ENCODE data around the gene HACD3. TPM values are rescaled to one million over a fixed set of nuclear protein-coding genes. Genes with fewer than 3 reads are reported as not detected.

The HACD3 gene
- total and polyA plus RNA-seq, 2 experiments from 2014 or later, result 104 to 119 TPM

DNA sequence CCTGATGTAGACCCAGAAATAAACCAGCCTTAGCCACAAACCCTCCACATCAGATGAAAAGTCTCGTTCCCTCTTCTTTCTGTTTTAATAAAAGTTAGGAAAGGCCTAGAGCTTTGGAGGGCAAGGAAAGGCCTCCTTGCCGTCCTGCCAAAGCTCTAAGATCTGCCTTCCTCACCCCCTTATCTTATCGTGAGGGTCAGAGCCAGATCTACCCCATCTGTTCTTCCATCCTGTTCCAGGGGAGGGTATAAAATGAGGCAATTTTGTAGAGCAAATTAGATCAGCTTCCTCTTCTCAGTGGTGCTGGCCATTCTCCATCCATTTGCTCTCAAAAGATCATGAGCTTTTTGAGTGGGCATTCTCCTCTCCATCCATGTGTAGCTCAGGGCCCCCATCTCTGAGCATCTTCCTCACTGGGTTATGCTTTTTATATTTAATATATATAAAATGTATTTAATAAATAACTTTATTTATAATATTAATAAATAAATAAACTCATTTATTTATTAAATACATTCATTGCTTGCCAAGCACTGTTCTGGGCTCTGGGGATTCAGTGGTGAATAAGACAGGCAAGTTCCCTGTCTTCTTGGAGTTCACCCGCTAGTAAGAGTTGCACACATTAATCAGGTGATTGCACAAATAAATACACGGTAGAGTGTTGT, 89.5 kb downstream of the HACD3 start:
- Histone ChIP-seq H3K4me2 (ENCODE audit: unreplicated experiment) (no peak overlapping the region), H3K4me1 (ENCODE audit: insufficient read depth) (no peaks in the 10 kb centered on the region), H3K9me3 (ENCODE audit: low read depth) (no peaks in the 10 kb centered on the region), H2AFZ (no peak overlapping the region), H3K79me2 (ENCODE audit: insufficient read depth) (no peaks in the 10 kb centered on the region), H3K36me3 (ENCODE audit: low read depth) (no peaks in the 10 kb centered on the region), H3K4me3 (no peak overlapping the region), H3K27ac (no peak overlapping the region), H3K9me2 (ENCODE audit: insufficient read depth) (no peaks in the 10 kb centered on the region), H4K20me1 (ENCODE audit: insufficient read depth) (no peaks in the 10 kb centered on the region), H3K9ac (no peak overlapping the region), H3F3A (ENCODE audit: insufficient read depth) (no peaks in the 10 kb centered on the region), H3K27me3 (replicated peaks; ENCODE audit: insufficient read depth) (no peaks in the 10 kb centered on the region)
- DNase-seq, result no peak
- 84 to 85% methylated on average over 5 of the region's 5 CpGs for WGBS, 2 experiments (ENCODE audit: low coverage in 1 of 2, low lambda C conversion rate in 2 of 2, missing lambda C conversion rate in 2 of 2)
- TF ChIP-seq EZH2 (IDR thresholded peaks at IDR 0.05; ENCODE audit: insufficient read depth, poor library complexity, severe bottlenecking), result no peak
- TF ChIP-seq EZH2phosphoT487 (IDR thresholded peaks at IDR 0.05; ENCODE audit: insufficient read depth, low read depth), result no peak
- in situ Hi-C loops (cut with MboI), result no loop called here

DNA sequence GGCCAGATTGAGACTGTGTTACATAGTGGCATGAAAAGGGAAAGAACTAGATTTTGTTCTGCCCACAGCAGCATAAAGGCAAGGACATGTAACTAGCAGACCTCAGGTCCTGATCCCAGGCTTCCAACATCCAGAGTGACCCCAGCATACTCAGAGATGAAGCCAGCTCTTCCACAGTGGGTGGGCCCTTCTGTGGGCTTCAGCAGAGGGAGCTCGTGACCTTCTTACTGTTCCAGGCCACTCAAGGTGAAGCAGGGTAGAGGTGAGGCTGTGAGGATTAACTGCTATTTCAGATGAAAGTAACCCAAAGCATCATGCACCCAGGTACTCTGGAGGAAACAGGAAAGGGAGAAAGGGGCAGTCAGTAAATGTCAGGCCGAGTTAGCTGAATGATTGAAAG, 90.6 kb downstream of the HACD3 start:
- Histone ChIP-seq H3K79me2 (ENCODE audit: insufficient read depth) (no peaks in the 10 kb centered on the region), H3K4me1 (ENCODE audit: insufficient read depth) (no peaks in the 10 kb centered on the region), H3F3A (ENCODE audit: insufficient read depth) (no peaks in the 10 kb centered on the region), H2AFZ (no peak overlapping the region), H3K4me3 (no peak overlapping the region), H3K27ac (no peak overlapping the region), H3K9ac (no peak overlapping the region), H3K27me3 (replicated peaks; ENCODE audit: insufficient read depth) (no peaks in the 10 kb centered on the region), H3K9me2 (ENCODE audit: insufficient read depth) (no peaks in the 10 kb centered on the region), H3K4me2 (ENCODE audit: unreplicated experiment) (no peak overlapping the region), H4K20me1 (ENCODE audit: insufficient read depth) (no peaks in the 10 kb centered on the region), H3K9me3 (ENCODE audit: low read depth) (no peaks in the 10 kb centered on the region), H3K36me3 (ENCODE audit: low read depth) (no peaks in the 10 kb centered on the region)
- TF ChIP-seq EZH2 (IDR thresholded peaks at IDR 0.05; ENCODE audit: insufficient read depth, poor library complexity, severe bottlenecking) (no peak), EZH2phosphoT487 (IDR thresholded peaks at IDR 0.05; ENCODE audit: insufficient read depth, low read depth) (no peak)
- in situ Hi-C loops (cut with MboI), result no loop called here
- no peak for DNase-seq
- WGBS, 2 experiments (ENCODE audit: low coverage in 1 of 2, low lambda C conversion rate in 2 of 2, missing lambda C conversion rate in 2 of 2), result 79 to 87% methylated on average over 2 of the region's 2 CpGs

DNA sequence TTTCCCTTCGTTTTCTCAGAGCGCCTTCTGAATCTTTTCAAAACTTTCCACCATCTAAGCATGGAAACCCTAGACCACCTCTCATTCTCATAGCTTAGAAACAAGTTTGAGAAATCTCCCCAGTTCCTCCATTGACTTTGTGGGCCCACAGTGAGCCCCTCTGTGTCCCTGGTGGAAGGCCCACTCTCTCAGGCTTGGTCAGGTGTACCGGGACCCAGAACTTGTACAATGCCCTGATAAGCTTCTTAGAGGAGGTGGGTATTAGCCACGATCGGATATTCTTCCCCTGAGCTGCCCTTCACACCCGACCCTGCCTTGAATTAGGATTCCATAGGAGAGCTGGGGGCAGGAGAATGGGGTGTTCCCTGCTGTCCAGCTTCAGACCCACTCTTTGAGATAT, 91.4 kb downstream of the HACD3 start, which contains the start of gene SLC24A1:
Gene SLC24A1 (plus strand): TSS at position 301 of the 400 bp plus-strand sequence. CDS start 2,143 bp downstream, outside the sequence.
- H3K27me3 ChIP-seq (replicated peaks; ENCODE audit: insufficient read depth), result no peaks in the 10 kb centered on the region
- H3K27ac ChIP-seq, result no peak within 1 kb of the TSS
- in situ Hi-C loops (cut with MboI), result no loop called here
- no peak for DNase-seq
- H3K79me2 ChIP-seq (ENCODE audit: insufficient read depth), result no peaks in the 10 kb centered on the region
- no peaks in the 10 kb centered on the region for H3F3A ChIP-seq (ENCODE audit: insufficient read depth)
- no peaks in the 10 kb centered on the region for H3K36me3 ChIP-seq (ENCODE audit: low read depth)
- no peak within 1 kb of the TSS for H3K4me3 ChIP-seq
- TF ChIP-seq EZH2 (IDR thresholded peaks at IDR 0.05; ENCODE audit: insufficient read depth, poor library complexity, severe bottlenecking) (no peak), EZH2phosphoT487 (IDR thresholded peaks at IDR 0.05; ENCODE audit: insufficient read depth, low read depth) (no peak)
- no peaks in the 10 kb centered on the region for H3K9me3 ChIP-seq (ENCODE audit: low read depth)
- H3K9ac ChIP-seq, result no peak within 1 kb of the TSS
- H3K4me1 ChIP-seq (ENCODE audit: insufficient read depth), result no peaks in the 10 kb centered on the region
- H4K20me1 ChIP-seq (ENCODE audit: insufficient read depth), result no peaks in the 10 kb centered on the region
- no peak within 1 kb of the TSS for H3K4me2 ChIP-seq (ENCODE audit: unreplicated experiment)
- WGBS, 2 experiments (ENCODE audit: low coverage in 1 of 2, low lambda C conversion rate in 2 of 2, missing lambda C conversion rate in 2 of 2), result 82 to 83% methylated on average over 6 of the region's 6 CpGs
- no peaks in the 10 kb centered on the region for H3K9me2 ChIP-seq (ENCODE audit: insufficient read depth)
- no peak within 1 kb of the TSS for H2AFZ ChIP-seq

DNA sequence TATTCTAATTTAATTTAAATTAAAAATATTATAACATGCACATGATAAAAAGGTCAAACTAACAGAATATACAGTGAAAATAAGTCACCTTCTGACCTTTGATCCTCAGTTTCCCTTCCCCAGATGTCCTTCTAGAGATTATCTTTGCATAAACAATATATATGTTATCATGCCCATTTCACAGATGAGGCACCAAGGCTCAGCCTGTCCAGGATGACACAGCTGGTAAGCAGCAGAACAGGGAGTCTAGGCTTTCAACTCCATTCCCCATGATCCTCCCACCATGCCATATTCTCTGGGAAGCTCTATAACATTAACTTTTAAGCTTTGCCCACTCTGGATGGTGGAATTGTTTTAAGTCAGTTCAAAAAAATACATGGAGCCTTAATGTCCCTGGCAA, 92.8 kb downstream of the HACD3 start:
- no peak for TF ChIP-seq EZH2 (IDR thresholded peaks at IDR 0.05; ENCODE audit: insufficient read depth, poor library complexity, severe bottlenecking)
- TF ChIP-seq EZH2phosphoT487 (IDR thresholded peaks at IDR 0.05; ENCODE audit: insufficient read depth, low read depth), result no peak
- Histone ChIP-seq H3K4me3 (no peak overlapping the region), H3K4me2 (ENCODE audit: unreplicated experiment) (no peak overlapping the region), H3K9ac (no peak overlapping the region), H3K79me2 (ENCODE audit: insufficient read depth) (no peaks in the 10 kb centered on the region), H2AFZ (no peak overlapping the region), H4K20me1 (ENCODE audit: insufficient read depth) (no peaks in the 10 kb centered on the region), H3K4me1 (ENCODE audit: insufficient read depth) (no peaks in the 10 kb centered on the region), H3F3A (ENCODE audit: insufficient read depth) (no peaks in the 10 kb centered on the region), H3K36me3 (ENCODE audit: low read depth) (no peaks in the 10 kb centered on the region), H3K9me3 (ENCODE audit: low read depth) (no peaks in the 10 kb centered on the region), H3K9me2 (ENCODE audit: insufficient read depth) (no peaks in the 10 kb centered on the region), H3K27me3 (replicated peaks; ENCODE audit: insufficient read depth) (no peaks in the 10 kb centered on the region), H3K27ac (no peak overlapping the region)
- no peak for DNase-seq
- in situ Hi-C loops (cut with MboI), result no loop called here
